Upper lobe of left lung (tissue), 4 donors: ENCODE data around the gene AFF3.

Source experiments
- POLR2AphosphoS5 ChIP-seq, 2 donors: sonication (generic); formaldehyde crosslinking; IDR thresholded peaks; one replicate each; pipeline ENCODE4 v1.5.1; 2017; ENCODE audit warnings: antibody characterized with exemption in 2 of 2
- TF ChIP-seq, protein P1 (sequence below), 6 experiments: fragments of 450-650 bp in 4 of 6; fragments of 200-600 bp in 2 of 6; sonication (generic) in 2 of 6; IDR thresholded peaks; one replicate each; pipeline ENCODE4 v1.5.1; 2016 to 2019; ENCODE audit warnings: antibody characterized with exemption in 6 of 6

DNA sequence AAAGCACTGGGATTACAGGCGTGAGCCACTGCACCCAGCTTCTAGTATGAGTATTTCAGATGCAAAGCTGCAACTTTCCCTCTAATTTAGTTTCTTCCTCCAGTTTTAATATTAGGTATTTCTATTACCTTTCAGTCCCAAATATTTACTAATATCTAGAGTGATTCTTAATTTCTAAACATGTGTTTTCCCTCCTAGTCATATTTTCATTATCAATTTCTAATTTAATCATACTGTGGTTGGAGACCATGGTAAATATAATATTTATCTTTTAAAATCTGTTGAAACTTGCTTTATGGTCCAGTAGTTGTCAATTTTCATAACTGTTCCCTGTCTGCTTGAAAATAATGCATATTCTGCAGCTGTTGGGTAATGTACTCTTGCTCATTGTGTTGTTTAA lies 406.6 kb downstream of the AFF3 start:
- no peak for TF ChIP-seq POLR2AphosphoS5 (IDR thresholded peaks at IDR 0.05)
- TF ChIP-seq, protein P1, sequence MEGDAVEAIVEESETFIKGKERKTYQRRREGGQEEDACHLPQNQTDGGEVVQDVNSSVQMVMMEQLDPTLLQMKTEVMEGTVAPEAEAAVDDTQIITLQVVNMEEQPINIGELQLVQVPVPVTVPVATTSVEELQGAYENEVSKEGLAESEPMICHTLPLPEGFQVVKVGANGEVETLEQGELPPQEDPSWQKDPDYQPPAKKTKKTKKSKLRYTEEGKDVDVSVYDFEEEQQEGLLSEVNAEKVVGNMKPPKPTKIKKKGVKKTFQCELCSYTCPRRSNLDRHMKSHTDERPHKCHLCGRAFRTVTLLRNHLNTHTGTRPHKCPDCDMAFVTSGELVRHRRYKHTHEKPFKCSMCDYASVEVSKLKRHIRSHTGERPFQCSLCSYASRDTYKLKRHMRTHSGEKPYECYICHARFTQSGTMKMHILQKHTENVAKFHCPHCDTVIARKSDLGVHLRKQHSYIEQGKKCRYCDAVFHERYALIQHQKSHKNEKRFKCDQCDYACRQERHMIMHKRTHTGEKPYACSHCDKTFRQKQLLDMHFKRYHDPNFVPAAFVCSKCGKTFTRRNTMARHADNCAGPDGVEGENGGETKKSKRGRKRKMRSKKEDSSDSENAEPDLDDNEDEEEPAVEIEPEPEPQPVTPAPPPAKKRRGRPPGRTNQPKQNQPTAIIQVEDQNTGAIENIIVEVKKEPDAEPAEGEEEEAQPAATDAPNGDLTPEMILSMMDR (IDR thresholded peaks at IDR 0.05) = no peak
